Putamen (tissue), 1 donor: Measurements from ENCODE around the gene DPAGT1.
"Not testable (repeated sequence)": the region's sequence is repeated elsewhere in the genome, so short reads cannot be mapped to it uniquely, and the experiment has no call there.

ENCODE experiments used
- DNase-seq: peaks from one replicate; pipeline ENCODE4 v3.0.0-alpha.2; 2016; ENCODE audit warnings: low spot score

DPAGT1 gene

DNA sequence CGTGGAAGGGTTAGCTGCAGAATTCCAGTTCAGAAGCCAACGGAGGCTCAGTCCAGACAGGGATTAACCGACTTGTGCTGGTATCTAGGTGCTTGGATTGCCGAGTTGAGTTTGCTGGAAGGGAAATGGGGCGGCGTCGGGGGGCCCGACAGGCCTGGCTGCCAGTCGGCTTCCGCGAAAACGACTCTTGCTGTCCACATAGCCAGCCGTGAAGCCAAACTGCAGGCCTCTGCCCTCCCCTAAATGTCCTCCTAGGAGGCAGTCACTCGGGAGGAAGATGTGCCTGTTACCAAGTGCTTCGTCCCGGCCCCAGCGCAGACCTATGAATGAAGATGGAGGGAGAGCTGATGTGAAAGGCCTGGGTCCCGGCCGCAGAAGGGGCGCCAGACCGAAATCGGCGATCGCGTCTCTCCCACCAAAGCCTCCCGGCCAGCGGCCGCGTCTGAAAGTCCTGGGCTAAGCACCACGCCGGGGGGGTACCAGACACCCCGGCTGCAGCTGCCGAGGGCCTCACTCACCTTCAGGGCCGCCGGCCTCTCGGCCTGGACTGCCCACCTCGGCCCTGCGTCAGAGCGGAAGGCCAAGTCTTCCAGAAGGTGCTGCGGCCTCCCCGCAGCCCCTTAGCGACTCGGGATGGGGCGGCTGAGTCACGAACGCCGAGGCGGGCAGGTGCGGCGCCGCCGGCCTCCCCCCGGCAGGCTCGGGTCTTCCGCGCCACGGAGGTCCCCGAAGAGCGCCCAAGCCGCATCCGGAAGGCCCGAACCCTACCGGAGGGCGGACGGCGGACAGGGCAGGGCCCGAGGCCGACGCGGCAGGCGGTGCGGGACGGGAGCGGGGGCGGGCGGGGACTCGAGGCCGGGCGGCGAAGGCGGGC, 7.5 kb downstream of the DPAGT1 start:
- no peak for DNase-seq

DNA sequence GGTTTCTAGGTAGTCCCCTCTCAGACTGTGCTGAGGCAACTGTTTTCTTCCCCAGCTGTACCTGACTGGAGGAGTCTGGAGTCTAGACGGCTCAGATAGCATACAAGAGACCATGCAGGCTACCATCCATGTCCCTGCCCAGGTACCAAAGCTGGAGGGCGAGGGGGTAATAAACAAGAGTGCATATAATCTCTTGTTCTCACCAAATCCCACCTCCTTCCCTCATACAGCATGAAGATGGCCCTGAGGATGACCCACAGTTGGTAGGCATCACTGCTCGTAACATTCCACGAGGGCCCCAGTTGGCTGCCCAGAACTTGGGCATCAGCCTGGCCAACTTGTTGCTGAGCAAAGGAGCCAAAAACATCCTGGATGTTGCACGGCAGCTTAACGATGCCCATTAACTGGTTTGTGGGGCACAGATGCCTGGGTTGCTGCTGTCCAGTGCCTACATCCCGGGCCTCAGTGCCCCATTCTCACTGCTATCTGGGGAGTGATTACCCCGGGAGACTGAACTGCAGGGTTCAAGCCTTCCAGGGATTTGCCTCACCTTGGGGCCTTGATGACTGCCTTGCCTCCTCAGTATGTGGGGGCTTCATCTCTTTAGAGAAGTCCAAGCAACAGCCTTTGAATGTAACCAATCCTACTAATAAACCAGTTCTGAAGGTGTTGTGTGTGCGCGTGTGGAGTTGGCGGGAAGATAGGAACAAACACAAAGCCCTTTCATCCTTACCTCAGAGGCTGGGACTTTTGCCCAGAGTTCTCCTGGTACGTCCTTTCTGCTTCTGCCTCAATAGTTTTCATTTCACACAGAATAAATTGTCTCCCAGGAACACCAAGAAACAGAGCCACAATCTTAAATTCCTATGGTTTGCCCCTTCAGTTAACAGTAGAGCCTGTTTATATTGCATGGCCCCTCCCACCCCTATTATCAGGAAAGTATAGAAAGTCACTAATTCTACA, 8.5 kb downstream of the DPAGT1 start:
- no peak for DNase-seq

DNA sequence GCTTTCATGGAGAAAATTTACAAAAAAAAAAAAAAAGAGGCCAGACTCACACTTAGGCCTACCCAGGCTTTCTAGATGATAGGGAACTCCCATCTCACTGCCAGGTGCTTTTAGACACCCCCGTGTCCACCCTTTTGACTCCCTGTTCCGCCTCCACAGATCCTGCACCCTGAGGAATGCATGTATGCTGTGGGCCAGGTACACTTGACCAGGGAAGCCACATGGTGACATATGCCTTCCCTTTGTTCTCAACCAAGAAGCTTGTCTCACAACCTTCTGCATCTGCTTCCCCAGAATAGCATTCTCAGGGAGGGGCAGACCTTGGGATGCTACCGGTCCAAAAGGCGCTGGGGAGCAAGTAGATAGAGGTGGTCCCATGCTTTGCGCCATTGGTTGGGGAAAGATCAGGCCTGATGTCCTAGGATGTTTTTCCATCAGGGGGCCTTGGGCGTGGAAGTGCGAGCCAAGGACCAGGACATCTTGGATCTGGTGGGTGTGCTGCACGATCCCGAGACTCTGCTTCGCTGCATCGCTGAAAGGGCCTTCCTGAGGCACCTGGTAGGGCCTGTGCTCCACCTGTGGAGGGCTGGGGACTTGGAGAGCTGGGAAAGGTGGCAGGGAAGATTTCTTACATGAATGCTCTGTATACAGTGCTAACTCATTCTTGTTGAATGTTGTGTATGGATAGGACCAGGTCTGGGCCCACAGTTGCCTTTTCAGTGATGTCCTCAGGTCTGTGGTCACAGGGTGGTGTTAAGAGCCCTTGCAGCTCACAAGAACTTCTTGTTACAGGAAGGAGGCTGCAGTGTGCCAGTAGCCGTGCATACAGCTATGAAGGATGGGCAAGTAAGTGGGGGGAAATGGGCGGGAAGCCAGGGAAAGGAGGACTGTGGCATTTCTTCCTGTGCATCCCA, 9.4 kb downstream of the DPAGT1 start:
- no peak for DNase-seq

DNA sequence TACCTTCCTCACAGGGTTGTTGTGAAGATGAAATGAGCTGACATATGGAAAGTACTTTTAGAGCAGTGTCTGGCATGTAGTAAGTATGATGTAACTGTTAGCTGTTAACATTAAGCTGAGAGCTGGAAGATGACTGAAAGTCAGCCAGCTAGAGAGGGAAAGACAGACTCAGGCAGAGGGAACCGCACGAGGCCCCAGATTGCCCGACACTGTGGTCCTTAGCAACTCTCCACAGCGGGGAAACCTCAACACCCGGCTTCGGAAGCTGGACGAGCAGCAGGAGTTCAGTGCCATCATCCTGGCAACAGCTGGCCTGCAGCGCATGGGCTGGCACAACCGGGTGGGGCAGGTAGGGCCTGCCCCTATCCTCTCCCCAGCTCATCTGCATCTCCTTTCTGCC, 10.5 kb downstream of the DPAGT1 start:
- DNase-seq: no peak

DNA sequence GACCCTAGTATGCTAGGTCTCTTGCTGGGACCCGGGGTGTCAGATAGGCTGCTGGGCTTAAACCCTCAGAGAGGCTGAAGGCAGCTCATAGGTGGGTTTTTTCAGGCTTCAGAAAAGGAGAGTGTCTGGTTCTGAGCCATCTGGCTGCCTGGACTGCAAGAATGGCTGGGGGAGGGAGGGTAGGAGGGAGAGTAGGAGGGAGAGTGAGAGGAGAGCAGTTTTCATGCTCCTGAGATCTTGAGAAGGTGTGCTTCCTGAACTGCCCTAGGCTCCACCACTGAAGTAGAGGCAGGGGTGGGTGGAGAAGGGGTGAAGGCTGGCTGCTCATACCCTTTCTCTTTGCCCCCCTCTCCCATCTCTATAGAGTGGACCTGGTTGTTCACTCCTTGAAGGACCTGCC, 12.3 kb downstream of the DPAGT1 start:
- DNase-seq: no peak

DNA sequence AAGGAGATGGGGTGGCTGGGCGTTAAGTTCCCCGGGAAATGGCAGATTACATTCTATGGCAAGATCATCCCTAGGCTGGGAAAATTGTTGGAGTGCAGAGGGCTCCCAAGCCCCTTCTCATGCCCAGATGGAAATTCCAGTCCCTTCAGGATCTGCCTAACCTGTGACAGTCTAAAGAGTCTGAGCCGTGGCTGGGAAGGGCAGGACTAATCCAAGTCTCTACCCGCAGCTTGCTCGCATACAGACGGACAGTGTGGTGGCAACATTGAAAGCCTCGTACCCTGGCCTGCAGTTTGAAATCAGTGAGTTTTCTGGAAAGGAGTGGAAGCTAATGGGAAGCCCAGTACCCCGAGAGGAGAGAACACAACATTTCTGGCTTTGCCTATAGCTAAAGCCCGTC, 13.2 kb downstream of the DPAGT1 start:
- no peak for DNase-seq

DNA sequence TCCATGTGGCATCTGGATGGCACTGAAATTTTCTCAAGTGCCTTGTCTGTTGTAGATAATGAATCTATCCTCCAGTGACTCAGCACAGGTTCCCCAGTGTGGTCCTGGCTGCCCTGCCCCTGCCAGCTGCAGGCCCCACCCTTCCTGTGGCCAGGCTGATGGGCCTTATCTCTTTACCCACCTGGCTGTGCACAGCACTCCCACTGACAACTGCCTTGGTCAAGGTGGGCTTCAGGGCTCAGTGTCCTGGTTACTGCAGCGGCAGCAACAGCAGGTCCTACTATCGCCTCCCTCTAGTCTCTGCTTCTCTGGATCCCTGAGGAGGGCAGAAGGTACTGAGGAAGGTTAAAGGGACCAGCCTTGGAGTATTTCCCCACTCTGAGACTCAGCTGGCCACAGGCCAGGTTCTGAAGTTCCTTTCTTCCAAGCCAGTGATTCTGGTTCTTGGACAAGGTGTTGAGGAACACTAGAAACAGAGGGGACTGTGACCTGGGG, 13.9 kb downstream of the DPAGT1 start:
- no peak for DNase-seq

DNA sequence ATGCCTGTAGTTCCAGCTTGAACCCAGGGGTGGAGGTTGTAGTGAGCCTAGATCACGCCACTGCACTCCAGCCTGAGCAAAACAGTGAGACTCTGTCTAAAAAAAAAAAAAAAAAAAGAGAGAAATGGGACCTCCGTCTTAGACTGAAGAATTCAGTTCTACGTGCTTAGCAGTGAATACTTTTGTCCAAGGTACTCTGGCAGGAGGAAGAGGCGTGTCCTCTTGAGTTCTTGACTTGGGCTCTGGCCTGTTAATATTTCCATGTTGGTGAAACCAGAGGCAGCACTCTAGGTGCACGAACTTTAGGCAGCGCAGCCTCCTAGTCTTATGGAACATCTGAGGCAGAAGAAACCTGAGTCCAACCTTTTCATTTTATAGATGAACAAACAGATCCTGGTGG, 14.5 kb downstream of the DPAGT1 start:
- DNase-seq: no peak

DNA sequence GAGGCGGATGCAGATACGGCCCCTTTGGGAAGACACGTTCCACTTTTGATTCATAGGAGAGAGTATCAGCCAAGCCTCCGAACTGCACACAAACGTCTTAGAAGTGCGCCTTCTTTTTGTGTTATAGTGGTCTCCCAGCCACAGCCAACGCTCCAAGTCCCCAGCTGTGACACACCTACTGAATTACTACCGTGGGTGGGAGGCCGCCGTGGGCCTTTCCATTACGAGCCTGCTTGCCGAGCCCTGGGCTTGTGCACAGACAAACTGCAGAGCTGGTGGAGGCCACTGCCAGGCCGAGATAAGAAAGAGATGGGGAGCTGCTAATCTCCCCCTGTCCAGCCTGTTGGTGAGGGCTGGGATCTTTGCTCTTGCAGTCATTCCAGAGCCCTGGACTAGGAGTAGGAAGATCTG, 16.2 kb downstream of the DPAGT1 start:
- no peak for DNase-seq

DNA sequence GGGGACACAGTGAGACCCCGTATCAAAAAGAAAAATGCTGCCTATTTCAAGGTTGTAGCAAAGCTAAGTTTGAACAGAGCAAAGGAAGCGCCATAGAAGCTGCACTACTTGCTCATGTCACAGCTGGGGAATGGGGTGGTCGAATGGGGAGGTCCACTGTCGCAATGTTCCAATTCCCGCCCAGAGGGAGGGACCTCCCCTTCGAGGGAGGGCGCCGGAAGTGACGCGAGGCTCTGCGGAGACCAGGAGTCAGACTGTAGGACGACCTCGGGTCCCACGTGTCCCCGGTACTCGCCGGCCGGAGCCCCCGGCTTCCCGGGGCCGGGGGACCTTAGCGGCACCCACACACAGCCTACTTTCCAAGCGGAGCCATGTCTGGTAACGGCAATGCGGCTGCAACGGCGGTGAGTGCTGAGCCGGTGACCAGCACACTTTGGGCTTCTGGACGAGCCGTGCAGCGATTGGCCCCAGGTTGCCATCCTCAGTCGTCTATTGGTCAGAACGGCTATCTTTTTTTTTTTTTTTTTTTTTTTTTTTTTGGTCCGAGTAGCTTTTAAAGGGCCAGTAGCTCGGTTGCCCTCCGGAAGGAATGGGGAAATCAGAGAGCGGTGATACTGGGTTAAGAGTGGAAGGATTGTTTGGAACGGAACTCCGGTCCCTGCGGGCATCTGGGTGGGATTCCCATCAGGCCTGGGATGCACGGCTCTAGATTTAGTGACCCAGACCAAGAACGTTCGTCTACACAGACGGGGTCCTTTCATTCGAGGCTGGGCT, 16.8 kb downstream of the DPAGT1 start, which contains the start of gene HMBS:
TSS of gene HMBS (plus strand) at position 219 of the 774 bp plus-strand sequence. CDS start at position 372, 153 bp downstream.
- peak; percentile 97 for DNase-seq

DNA sequence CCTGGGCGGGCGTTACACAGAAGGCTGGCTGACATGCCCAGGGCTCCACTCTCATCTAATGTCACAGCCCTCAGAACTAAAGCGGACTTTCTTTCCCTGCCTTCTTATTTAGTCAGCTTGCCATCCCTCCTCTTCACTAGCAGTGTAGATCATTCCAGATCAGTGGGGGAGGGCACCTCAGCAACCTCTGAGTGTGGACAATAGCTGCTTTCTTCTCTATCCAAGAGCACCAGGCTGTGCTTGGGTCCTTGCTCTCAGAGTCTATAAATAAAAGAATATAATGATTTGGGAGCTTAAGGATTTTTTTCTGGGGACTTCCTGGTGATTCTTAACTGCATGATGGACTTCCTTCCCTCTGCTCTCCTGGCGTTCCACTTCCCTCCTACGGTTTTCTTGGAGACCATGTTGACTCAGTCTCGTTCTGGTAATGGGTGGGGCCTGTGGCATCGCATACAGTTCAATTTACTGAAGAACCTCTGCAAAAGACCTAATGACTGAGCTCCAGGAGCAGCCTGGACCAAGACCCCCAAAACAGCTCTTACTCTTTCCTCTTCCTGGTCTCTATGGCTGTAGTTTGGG, 19.9 kb downstream of the DPAGT1 start:
- DNase-seq: peak; percentile 84

DNA sequence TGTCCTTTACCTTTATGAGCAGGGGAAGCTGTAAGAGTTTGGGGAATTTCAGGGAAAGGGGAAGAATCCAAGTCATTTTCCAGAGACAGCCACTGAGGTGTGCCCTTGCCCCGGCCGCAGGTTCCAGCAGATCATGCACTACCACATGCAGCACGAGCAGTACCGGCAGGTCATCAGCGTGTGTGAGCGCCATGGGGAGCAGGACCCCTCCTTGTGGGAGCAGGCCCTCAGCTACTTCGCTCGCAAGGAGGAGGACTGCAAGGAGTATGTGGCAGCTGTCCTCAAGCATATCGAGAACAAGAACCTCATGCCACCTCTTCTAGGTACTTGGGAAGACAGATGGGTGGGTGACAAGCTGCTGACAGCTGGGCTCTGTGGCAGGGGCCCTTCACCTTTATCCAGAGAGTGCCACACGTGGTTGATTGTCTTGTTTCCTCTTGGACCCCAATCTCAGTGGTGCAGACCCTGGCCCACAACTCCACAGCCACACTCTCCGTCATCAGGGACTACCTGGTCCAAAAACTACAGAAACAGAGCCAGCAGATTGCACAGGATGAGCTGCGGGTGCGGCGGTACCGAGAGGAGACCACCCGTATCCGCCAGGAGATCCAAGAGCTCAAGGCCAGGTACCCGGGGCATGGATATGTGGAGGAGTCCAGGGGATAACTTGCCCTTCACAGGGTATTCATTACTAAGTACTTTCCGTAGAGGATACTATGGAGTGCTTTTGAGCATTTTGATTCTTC, 22.8 kb downstream of the DPAGT1 start:
- no peak for DNase-seq

DNA sequence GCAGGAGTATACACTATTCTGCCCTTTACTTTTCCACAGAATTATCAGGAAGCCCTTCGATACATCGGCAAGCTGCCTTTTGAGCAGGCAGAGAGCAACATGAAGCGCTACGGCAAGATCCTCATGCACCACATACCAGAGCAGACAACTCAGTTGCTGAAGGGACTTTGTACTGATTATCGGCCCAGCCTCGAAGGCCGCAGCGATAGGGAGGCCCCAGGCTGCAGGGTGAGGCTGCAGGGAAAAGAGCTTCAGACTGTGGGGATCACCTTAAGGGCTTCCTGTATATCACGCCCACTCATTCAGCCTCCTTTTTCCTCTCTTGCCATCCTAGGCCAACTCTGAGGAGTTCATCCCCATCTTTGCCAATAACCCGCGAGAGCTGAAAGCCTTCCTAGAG, 23.8 kb downstream of the DPAGT1 start:
- DNase-seq: no peak

DNA sequence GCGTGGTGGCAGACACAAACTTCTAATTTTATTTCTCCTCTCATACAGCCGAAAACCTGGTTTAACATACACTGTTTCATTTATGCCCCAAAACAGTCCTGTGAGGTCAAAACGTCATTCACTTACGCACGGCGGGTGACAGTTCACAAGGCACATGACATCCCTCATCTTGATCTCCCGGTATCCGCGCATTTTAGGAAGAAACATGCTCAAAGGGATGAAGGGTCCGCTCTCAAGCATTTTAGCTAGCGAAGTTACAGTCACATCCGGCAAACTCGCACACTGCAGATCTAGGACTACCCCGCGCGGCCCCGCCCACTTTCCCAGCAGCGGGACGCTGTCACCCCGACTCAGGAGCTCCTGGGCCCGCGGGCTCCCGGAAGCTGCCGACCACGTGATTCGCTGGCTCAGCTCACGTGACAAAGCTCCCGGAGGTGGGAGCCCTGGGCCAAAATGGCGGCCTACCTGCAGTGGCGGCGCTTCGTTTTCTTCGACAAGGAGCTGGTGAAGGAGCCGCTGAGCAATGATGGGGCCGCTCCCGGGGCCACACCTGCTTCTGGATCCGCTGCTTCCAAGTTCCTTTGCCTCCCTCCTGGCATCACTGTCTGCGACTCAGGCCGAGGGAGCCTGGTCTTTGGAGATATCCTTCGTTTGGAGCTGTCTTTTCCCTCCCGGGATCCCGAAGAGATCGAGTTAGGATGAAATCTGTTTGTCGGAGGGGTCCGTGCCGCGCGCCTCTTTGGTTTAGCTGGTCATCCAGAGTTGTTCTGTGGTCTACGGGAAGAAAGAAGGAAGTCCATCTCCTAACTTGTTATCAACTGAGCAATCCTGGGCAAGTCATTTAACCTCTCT, 34.1 kb downstream of the DPAGT1 start, which contains the start of gene VPS11:
TSS of gene VPS11 (plus strand) at position 448 of the 852 bp plus-strand sequence. CDS start at position 454, 6 bp downstream.
- DNase-seq: peak; percentile 96

DNA sequence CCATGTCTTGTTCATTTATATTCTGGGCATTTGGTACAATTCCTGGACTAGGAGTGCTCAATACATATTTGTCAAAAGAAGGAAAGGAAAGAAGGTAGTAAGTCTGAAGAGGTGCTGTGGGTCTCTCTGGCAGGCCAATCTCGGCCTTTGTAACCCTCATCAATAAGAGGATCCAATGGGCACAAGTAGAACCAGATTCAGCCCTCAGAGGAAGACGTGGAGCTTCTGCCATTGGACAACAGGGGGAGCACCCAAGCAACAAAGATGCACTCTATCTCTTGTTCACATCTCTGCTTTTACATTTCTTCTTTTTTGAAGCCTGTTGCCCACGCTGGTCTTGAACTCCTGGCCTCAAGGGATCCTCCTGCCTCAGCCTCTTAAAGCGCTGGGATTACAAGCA, 36.3 kb downstream of the DPAGT1 start:
- no peak for DNase-seq

DNA sequence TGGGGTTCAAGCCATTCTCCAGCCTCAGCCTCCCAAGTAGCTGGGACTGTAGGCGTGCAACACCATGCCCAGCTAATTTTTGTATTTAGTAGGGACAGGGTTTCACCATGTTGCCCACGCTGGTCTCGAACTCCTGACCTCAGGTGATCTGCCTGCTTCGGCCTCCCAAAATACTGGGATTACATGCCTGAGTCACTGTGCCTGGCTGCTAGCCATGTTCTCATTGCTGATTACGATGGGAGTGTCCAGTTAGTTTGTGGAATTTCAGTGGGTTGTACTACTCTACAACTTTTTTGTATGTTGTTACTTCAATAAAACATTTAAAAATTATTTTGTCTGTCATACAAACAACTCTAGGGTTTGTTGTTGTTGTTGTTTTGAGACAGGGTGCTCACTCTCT, 38.9 kb downstream of the DPAGT1 start:
- no peak for DNase-seq

DNA sequence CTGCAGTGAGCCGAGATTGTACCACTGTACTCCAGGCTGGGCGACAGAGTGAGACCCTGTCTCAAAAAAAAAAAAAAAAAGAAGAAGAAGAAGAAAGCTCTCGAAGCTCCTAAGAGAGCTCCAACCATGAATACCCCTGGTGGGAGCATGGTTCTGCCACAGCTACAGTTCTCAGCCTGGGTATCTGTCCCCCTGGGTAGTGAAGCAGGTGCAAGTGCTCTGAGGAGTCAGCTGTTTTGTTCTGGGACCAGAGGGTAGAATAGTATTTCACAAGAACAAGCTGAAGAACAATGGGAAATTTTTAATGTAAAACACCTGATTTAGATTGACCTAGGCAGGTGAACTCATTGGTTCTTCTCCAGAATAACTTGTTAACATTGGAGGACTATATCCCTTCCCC, 40.4 kb downstream of the DPAGT1 start:
- no peak for DNase-seq

DNA sequence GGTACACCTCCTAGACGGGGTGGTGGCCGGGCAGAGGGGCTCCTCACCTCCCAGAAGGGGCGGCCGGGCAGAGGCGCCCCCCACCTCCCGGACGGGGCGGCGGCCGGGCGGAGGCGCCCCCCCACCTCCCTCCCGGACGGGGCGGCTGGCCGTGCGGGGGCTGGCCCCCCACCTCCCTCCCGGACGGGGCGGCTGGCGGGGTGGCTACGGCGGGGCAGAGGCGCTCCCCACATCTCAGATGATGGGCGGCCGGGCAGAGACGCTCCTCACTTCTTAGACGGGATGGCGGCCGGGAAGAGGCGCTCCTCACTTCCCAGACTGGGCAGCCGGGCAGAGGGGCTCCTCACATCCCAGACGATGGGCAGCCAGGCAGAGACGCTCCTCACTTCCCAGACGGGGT, 42.5 kb downstream of the DPAGT1 start:
- DNase-seq: not testable (repeated sequence)
